Germinal center (tissue), 1 donor: ENCODE measurements around the gene PTPRD.

Experiments
- DNase-seq: peaks from one replicate; pipeline ENCODE4 v3.0.0; 2012; ENCODE audit warnings: mixed read lengths, low spot score

PTPRD gene

GRCh38 chr9:9753266-9753665 is 859.5 kb downstream of the PTPRD start:
- no peak for DNase-seq

GRCh38 chr9:9752722-9753121 is 860.1 kb downstream of the PTPRD start:
- no peak for DNase-seq

- DNase-seq = no peak
Measured at GRCh38 chr9:9751996-9752395, 860.8 kb downstream of the PTPRD start.

- no peak for DNase-seq
Measured at GRCh38 chr9:9750719-9751118, 862.1 kb downstream of the PTPRD start.

GRCh38 chr9:9749591-9749990 is 863.2 kb downstream of the PTPRD start:
- no peak for DNase-seq

GRCh38 chr9:9747787-9748186 is 865.0 kb downstream of the PTPRD start:
- DNase-seq = no peak

- DNase-seq = no peak
Measured at GRCh38 chr9:9746826-9747225, 866.0 kb downstream of the PTPRD start.

- DNase-seq = no peak
Measured at GRCh38 chr9:9743822-9744221, 869.0 kb downstream of the PTPRD start.

GRCh38 chr9:9730174-9730573 is 882.6 kb downstream of the PTPRD start:
- no peak for DNase-seq

GRCh38 chr9:9729082-9729481 is 883.7 kb downstream of the PTPRD start:
- no peak for DNase-seq

GRCh38 chr9:9719373-9720112 is 893.3 kb downstream of the PTPRD start:
- DNase-seq = no peak

GRCh38 chr9:9718691-9719090 is 894.1 kb downstream of the PTPRD start:
- no peak for DNase-seq

- no peak for DNase-seq
Measured at GRCh38 chr9:9679433-9679832, 933.4 kb downstream of the PTPRD start.

GRCh38 chr9:9674461-9674860 is 938.3 kb downstream of the PTPRD start:
- no peak for DNase-seq

GRCh38 chr9:9670454-9670853 is 942.3 kb downstream of the PTPRD start:
- no peak for DNase-seq

- no peak for DNase-seq
Measured at GRCh38 chr9:9645006-9645405, 967.8 kb downstream of the PTPRD start.

- DNase-seq = no peak
Measured at GRCh38 chr9:9631284-9631683, 981.5 kb downstream of the PTPRD start.

GRCh38 chr9:9625248-9625647 is 987.6 kb downstream of the PTPRD start:
- no peak for DNase-seq

- no peak for DNase-seq
Measured at GRCh38 chr9:9623506-9623905, 989.3 kb downstream of the PTPRD start.

GRCh38 chr9:9621355-9621940 is 991.4 kb downstream of the PTPRD start:
- DNase-seq = no peak

GRCh38 chr9:9620736-9621135 is 992.1 kb downstream of the PTPRD start:
- DNase-seq = no peak

- DNase-seq = no peak
Measured at GRCh38 chr9:9615086-9615485, 997.7 kb downstream of the PTPRD start.

GRCh38 chr9:9614607-9615006 is 998.2 kb downstream of the PTPRD start:
- DNase-seq = no peak

- no peak for DNase-seq
Measured at GRCh38 chr9:9612755-9613154, 1000.0 kb downstream of the PTPRD start.
